Right lobe of liver (tissue), 4 donors: ENCODE results near the gene HOXC4.
"Not testable (repeated sequence)": the region's sequence is repeated elsewhere in the genome, so short reads cannot be mapped to it uniquely, and the experiment has no call there.

Experiments
- POLR2A ChIP-seq: fragments of 450-650 bp; IDR thresholded peaks from one replicate; pipeline ENCODE4 v1.6.1; 2017; ENCODE audit warnings: antibody characterized with exemption, mild to moderate bottlenecking
- TF ChIP-seq, protein P1 (sequence below), 4 donors: fragments of 200-600 bp in 3 of 4; fragments of 450-650 bp in 1 of 4; IDR thresholded peaks; one replicate each; pipeline versions ENCODE4 v1.5.1 to v1.8.0; 2016 to 2022; ENCODE audit warnings: antibody characterized with exemption in 4 of 4, mild to moderate bottlenecking in 2 of 4
- donor health status: DM: no; HTN: no; CAD: no.
- donor health status: DM: no; HTN: no; CAD: no.
- donor health status: DM: no; HTN: yes; CAD: no.

GRCh38 chr12:54089465-54089864, 35.8 kb downstream of the HOXC4 start:
- TF ChIP-seq POLR2A, result not testable (repeated sequence)
- TF ChIP-seq, protein P1, sequence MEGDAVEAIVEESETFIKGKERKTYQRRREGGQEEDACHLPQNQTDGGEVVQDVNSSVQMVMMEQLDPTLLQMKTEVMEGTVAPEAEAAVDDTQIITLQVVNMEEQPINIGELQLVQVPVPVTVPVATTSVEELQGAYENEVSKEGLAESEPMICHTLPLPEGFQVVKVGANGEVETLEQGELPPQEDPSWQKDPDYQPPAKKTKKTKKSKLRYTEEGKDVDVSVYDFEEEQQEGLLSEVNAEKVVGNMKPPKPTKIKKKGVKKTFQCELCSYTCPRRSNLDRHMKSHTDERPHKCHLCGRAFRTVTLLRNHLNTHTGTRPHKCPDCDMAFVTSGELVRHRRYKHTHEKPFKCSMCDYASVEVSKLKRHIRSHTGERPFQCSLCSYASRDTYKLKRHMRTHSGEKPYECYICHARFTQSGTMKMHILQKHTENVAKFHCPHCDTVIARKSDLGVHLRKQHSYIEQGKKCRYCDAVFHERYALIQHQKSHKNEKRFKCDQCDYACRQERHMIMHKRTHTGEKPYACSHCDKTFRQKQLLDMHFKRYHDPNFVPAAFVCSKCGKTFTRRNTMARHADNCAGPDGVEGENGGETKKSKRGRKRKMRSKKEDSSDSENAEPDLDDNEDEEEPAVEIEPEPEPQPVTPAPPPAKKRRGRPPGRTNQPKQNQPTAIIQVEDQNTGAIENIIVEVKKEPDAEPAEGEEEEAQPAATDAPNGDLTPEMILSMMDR (IDR thresholded peaks at IDR 0.05), result not testable (repeated sequence)
